ENCODE results near the gene SNTG2.

The SNTG2 gene

GRCh38 chr2:1152375-1152774, 201.7 kb downstream of the SNTG2 start:
- no peak for DNase-seq

- no peak for DNase-seq
Observed at GRCh38 chr2:1153920-1154319, 203.3 kb downstream of the SNTG2 start.

GRCh38 chr2:1154710-1155594, 204.3 kb downstream of the SNTG2 start:
- DNase-seq: no peak

GRCh38 chr2:1156059-1156458, 205.4 kb downstream of the SNTG2 start:
- DNase-seq: no peak

- no peak for DNase-seq
Observed at GRCh38 chr2:1156531-1156930, 205.9 kb downstream of the SNTG2 start.

- DNase-seq: no peak
Observed at GRCh38 chr2:1157107-1157506, 206.5 kb downstream of the SNTG2 start.

GRCh38 chr2:1159013-1159412, 208.4 kb downstream of the SNTG2 start:
- no peak for DNase-seq

- DNase-seq: no peak
Observed at GRCh38 chr2:1162246-1162645, 211.6 kb downstream of the SNTG2 start.

GRCh38 chr2:1162768-1163584, 212.3 kb downstream of the SNTG2 start:
- peak; percentile 4 to 17 for DNase-seq

GRCh38 chr2:1166976-1167375, 216.3 kb downstream of the SNTG2 start:
- DNase-seq: no peak

- DNase-seq: no peak
Observed at GRCh38 chr2:1168846-1169245, 218.2 kb downstream of the SNTG2 start.

- DNase-seq: no peak
Observed at GRCh38 chr2:1169291-1169949, 218.8 kb downstream of the SNTG2 start.

GRCh38 chr2:1170241-1170640, 219.6 kb downstream of the SNTG2 start:
- DNase-seq: no peak

- no peak for DNase-seq
Observed at GRCh38 chr2:1170711-1171110, 220.1 kb downstream of the SNTG2 start.

- no peak for DNase-seq
Observed at GRCh38 chr2:1173528-1173927, 222.9 kb downstream of the SNTG2 start.

GRCh38 chr2:1181893-1182292, 231.2 kb downstream of the SNTG2 start:
- no peak for DNase-seq

- no peak for DNase-seq
Observed at GRCh38 chr2:1183300-1183699, 232.7 kb downstream of the SNTG2 start.

- DNase-seq: no peak
Observed at GRCh38 chr2:1186421-1186820, 235.8 kb downstream of the SNTG2 start.

GRCh38 chr2:1187189-1187588, 236.5 kb downstream of the SNTG2 start:
- DNase-seq: no peak

GRCh38 chr2:1192121-1192520, 241.5 kb downstream of the SNTG2 start:
- no peak for DNase-seq

- no peak for DNase-seq
Observed at GRCh38 chr2:1193801-1194200, 243.2 kb downstream of the SNTG2 start.

GRCh38 chr2:1203772-1204171, 253.1 kb downstream of the SNTG2 start:
- no peak for DNase-seq

- no peak for DNase-seq
Observed at GRCh38 chr2:1205853-1206252, 255.2 kb downstream of the SNTG2 start.
